Hepatic stellate cell (primary cell): ENCODE data around the gene ERCC5.

Experiments
- DNase-seq: peaks from one replicate; pipeline ENCODE4 v3.0.0; 2011; ENCODE audit warnings: low spot score

The ERCC5 gene

DNA sequence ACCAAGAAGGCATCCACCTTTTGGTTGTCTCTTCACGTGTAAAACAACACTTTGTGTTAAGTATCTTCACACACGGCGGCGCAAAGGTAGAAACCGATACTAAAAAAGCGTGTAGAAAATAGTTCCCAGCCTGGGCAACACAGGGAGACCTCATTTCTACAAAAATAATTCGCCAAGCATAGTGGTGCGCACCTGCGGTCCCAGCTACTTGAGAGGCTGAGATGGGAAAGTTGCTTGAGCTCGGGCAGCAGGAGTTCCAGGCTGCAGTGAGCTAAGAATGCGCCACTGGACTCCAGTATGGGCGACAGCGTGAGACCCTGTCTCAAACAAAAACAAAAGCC is 573 bp upstream of the ERCC5 start:
- no peak for DNase-seq

DNA sequence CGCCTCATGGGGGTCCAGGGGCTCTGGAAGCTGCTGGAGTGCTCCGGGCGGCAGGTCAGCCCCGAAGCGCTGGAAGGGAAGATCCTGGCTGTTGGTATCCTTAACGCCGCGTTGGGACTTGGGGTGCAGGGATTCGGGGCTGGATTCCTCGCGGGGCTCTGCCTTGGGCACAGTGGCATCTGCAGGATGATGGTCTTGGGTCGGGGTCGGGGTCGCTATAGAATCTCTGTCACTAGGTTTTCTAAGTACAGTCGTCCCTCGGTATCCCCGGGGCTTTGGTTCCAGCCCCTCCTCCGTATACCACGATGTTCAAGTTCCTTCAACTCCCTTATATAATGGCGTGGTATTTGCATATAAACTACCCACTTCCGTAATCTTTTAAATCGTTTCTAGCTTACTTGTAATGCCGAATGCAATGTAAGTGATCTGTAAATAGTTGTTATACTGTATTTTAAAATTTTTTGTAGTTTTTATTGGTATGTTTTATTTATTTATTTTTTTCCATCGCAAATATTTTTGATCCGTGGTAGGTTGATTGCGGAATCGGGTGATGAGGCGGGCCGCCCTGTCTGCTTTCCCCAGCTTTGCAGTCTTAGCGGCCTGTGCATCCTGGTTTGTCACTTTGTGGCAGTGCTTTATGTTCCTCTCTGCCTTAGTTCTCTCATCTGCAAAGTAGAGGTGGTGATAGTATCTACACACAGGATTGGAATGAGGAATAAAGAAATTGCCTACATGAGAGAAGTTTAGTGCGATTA is 606 bp downstream of the ERCC5 start:
- DNase-seq: no peak

DNA sequence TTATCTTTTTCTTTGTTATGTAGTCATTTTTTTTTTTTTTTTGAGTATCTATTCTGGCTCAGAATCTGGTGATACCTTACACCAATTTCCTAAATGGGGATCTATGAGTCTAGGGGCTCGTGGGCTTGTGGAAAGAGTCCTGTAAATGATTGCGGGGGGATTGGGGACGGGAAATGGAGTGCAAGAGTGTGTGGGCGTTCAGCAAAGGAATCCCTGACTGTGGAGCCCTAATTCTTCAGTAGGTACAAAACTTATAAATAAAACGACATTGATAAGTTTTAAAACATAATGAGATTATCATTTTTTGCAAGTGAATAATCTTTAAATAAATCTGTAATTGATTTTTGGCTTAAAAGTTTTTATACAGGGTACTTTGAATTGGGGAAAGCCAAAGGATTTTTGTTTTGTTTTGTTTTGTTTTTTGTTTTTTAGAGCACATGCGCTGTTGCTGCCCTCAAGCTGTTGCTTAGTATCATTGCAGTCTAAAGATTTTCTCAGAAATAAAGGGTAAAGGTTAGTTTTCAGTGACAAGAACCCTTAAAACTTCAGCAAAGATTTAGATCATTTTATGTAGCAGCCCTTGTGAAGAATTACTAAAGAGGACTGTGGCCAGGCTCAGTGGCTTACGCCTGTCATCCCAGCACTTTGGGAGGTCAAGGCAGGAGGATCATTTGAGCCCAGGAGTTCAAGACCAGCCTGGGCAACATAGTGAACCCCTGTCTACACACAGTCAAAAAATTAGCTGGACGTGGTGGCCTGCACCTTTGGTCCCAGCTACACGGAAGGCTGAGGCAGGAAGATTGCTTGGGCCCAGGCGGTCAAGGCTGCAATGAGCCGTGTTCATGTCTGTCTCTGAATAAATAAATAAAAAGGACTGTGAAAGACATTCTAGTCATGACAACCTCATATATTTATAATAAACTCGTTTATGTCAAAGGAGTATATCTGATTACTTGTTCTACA is 1.7 kb downstream of the ERCC5 start:
- no peak for DNase-seq

DNA sequence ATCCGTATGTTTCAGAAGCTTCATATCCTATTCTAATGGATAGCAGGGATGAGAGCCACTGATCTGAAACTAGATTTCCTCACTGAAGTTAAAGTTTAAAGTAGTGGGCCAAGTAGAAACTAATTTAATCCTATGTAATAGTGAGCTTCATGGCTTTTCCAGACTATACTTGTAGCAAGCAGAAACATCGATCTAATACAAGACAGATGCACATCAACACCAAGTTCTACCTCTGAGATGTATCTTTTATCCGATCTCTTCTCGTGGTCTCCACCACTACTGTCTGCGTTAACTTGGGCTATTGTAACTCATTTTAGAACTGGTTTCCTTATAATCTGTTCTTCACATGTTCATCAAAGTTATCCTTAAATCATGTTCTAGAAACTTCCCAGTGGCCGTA is 3.1 kb downstream of the ERCC5 start:
- no peak for DNase-seq

DNA sequence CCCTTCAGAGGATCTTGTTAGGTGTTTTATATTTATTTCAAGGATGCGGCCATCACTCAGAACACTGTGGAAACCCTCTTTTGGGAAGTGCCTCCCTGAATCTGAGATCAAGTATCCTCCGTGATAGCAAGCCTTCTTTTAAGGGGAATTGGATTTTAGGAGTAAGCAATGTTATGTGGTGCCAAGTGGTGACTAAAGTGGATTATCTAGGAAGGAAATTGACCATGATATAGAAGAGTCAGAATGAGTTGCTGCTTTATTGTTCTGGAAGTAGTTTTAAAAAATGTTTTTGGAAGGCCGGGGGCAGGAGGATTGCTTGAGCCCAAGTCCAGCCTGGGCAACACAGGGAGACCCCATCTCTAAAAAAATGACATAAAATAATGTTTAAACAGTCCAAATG is 6.7 kb downstream of the ERCC5 start:
- DNase-seq: no peak

DNA sequence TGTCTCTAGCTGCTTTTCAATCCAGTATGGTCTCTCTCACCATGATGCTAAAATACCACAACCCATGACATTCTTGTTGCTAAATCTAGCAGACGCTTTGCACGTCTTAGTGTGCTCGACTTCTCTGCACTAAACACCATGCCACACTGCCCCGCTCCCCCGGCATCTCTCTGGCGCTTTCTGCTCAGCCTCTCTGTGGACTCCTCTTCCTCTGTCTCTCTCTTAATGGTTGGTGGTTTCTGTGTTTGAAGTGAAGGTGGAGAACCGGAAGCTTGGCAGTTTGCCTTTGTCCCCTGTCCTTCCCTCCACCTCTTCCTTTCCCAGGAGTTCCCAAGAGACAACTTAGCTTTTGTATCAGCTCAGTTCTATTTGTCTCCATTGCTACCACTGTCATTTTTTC is 8.8 kb downstream of the ERCC5 start:
- DNase-seq: no peak

DNA sequence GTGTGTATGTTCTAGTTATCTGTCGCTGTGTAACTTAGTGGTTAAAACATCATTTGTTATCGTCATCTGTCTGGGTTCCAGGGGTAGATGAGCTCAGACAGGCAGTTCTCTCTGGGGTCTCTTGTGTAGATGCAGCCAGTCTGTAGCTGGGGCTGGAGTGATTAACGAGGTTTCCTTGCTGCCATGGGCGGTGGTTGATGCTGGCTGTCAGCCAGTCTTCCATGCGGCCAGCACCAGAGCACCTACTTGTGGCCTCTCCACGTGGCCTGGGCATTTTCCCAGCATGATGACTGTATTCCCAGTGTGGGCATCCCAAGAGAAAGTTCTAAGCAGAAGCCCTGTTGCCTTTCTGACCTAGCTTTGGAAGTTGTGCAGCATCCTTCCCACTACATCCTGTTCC is 10.7 kb downstream of the ERCC5 start:
- DNase-seq: no peak

DNA sequence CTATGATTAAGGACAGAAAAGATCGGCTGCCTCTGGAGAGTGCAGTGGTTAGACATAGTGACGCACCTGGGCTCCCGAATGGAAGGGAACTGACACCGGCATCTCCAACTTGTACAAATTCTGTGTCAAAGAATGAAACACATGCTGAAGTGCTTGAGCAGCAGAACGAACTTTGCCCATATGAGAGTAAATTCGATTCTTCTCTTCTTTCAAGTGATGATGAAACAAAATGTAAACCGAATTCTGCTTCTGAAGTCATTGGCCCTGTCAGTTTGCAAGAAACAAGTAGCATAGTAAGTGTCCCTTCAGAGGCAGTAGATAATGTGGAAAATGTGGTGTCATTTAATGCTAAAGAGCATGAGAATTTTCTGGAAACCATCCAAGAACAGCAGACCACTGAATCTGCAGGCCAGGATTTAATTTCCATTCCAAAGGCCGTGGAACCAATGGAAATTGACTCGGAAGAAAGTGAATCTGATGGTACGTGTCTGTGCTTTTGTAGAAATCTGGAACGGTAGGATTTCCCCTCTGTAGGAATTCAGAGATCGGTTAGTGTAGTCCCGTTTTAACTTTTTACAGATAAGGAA is 16.9 kb downstream of the ERCC5 start:
- no peak for DNase-seq

DNA sequence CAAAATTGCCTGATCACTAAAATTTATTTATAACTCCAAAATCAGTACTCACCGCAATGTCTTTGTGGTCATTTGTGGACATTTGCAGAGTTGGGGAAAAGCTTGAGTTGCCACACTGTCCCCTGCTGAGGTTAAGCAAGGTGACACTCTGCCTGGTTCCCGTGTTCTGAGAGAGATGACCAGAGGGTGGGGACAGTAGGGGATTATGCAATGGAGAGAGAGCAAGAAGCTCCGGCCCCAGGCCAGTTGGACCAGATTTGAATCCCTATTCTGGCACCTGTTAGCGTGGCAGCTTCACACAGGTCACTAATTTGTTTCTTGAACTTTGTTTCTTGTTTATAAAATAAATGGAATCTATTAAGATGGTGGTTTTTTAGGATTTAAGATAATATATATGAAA is 17.8 kb downstream of the ERCC5 start:
- DNase-seq: no peak

DNA sequence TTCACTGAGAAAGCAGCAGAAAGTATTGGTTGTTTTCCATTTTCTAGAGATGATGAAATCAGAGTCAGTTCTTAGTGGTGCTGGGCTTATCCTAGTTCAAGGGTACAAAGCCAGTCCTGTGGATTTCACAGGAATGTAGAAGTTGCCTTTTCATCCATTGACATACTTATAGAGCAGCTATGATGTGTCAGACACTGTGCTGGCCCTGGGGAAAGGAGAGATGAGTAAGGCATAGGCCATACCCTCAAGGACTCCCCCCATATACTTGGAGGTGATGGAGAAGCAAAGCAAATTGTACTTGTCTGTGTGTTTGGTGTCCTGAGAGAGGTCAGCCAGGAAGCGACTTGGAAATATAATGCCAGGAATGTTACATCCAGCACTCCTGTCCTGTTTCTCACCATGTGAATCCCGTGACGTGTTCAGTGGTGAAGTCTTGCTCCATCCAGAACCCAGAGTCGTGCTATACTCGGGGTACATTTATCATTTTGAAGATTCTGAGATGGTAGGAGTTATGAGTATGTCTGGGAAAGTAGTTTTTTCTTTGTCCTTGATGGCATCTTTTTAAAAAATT is 22.6 kb downstream of the ERCC5 start:
- DNase-seq: no peak

DNA sequence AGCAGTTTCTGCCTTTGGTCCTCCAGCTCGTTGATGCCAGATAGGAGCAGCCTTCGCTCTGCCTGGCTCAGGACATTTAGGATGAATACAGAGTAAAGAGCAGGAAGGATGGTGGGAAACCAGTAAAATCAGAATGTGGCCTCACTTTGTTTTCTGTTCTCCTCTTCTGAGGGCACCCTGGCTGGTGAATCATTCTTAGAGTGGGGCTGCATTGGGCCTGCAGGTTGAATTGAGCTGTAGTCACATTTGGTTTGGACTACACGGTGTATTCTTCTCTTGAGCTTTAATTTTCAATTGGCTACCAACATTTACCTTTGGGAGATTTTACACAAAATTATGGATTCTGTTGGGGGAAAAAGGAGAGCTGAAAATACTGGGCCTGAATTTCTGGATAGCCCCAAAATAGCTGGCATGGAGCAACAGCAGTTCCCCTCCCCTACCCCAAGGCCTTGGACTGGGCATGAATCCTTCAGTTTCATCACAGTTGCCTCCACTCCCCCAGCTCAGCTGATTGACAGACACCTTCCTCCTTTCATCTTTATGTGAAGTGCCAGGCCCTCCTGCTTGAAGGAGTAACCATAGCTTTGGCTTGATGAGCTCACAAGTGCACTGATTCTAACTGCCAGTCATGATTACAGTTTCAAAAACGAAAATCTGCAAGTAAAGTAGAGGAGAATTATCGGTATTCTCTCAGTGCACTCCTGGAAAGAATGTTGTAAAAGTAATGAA is 24.3 kb downstream of the ERCC5 start:
- DNase-seq: no peak

DNA sequence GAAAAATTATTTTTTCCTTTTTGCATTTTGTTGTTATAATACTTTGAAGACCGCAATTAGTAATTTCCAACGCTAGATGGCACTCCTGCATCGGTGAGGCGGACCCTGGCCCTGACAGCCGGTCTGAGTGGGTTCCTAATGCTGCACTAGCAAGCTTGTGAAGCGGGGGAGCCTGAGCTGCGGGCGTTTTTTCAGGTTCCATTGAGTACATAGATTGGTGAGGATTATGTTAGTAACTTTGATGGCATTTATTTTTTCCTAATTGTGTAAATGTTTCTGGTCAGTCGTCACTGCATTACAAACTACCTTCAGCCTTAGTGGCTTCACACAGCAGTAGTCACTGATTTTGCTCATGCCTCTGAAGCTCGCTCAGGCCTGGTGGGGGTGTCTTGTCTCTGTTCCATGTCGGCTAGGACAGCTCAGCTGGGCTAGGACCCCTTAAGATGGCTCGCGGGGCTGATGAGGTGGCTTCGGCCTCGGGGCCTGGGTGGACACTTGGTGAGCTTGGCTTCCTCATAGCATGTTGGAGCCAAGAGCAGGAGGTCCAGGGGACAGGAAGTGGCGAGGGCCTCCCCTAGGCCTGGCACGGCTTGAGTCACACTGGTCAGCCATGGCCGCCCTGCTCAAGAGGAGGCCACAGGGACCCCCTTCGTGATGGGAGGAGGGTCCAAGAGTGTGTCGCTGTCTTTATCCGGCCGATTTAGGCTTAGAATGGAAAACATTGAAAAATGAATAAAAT is 25.0 kb downstream of the ERCC5 start:
- peak; percentile 59 for DNase-seq

DNA sequence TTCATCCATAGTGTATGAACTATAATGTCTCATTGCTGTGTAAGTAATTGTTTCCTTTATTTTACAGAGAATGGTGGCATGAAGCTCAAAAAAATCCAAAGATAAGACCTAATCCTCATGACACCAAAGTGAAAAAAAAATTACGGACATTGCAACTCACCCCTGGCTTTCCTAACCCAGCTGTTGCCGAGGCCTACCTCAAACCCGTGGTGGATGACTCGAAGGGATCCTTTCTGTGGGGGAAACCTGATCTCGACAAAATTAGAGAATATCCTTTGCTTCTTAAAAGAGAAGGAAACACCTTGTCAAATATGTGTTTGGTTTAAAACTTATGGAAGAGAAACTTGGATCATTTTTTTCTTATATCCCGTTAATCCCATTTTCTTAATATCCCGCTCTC is 26.3 kb downstream of the ERCC5 start:
- DNase-seq: no peak

DNA sequence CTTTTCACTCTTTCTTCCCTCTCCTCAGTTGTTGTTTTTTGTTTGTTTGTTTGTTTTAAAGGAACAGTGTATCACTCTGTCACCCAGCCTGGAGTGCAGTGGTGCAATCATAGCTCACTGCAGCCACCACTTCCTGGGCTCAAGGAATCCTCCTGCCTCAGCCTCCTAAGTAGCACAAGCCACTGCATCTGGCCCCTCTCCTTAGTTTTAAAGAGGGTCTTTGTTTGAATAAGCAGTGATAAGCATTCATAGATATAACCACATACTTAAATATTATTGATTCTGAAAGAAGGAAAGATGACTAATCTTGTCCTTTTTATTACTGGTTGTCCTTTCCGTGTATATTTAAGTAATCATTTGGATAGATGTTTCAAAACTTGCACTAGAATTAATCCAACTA is 26.7 kb downstream of the ERCC5 start:
- no peak for DNase-seq

DNA sequence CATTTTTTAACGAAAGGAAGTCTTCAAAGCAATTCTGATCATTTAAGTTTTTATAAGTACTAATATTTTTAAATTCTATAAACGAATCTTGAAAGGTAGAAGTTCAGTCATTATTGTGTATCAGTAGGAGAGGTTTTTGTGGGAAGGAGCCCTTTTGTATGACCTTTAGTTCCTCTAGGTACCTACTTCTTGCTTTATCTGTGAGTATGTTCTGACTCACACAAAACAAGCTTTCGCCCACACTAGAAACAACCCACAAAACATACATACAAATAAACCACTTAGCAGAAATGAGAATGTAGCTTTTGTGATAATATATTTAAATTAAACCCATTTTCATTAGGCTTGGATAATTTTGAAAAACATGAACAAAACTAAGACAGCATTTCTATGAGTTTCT is 27.8 kb downstream of the ERCC5 start:
- DNase-seq: no peak

DNA sequence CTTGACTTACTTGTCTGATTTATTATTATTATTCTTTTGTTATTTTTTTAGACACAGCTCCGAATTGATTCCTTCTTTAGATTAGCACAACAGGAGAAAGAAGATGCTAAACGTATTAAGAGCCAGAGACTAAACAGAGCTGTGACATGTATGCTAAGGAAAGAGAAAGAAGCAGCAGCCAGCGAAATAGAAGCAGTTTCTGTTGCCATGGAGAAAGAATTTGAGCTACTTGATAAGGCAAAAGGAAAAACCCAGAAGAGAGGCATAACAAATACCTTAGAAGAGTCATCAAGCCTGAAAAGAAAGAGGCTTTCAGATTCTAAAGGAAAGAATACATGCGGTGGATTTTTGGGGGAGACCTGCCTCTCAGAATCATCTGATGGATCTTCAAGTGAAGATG is 29.4 kb downstream of the ERCC5 start:
- DNase-seq: no peak

DNA sequence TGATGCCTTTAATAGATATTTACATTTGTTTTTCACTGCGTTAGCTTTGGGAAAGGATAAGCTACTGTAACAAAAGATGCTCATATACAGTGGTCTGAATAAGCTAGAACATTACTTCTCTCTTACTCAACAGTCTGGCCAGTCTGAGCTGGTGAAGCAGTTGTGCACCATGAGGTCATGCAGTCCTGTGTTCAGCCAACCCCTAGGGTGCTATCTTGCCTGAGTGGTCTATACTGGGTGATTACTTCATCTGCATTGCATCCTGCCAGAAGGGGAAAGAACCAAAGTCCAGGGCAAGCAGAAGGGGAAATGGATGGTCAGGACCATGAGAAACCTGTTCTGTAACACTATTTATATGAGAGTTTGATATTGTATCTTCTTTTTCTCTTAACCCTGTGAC is 31.5 kb downstream of the ERCC5 start:
- DNase-seq: no peak

DNA sequence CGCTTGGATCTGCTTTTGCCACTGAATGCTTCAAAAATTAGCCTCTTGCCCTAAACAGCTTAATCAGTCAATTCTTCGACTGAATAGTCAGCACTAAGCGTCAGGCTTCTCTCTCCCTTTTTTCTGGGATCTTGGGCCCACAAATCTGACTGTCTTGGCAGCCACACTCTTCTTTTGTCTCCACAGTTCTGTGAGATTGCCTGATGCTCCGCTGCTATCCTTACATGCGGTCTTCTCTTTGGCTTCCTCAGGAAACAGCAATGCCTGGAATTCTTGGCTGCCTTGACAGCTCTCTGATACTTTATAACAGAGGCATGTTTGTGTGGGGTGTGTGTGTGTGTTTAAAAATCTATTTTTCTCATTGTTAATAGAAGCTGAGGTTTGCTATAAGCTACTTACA is 32.6 kb downstream of the ERCC5 start:
- no peak for DNase-seq

DNA sequence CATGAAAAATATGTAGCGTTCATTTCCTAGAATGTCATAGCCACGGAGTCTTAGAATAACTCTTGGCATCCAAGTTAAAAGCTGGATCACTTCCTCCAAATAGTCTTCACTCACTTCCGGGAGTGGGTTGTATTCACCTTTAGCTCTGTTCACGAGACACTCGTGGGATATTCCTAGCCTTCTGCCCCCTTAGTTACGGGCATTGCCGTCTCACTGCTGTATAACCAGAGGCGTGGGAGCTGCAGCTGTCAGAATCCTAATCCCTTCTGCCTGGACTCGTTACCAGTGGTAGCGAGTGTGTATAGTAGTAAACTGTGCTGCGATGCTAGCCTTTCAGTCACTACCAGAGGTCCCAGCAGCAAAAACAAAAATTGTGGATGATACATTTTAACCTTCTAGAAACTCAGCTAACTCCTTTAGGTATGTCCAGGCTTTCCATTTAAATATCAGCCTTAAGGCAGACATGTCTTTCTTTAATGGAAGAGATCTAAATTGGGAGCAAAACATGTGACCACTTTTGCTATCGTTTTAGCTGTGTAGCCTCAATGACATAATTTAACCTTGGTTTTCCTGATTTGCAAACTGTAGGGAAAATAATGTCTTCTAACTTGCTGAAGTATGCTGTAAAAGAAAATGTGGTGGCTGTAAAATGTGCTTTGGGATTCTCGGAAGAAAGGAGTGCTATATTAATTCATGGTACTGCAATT is 34.1 kb downstream of the ERCC5 start:
- DNase-seq: no peak

DNA sequence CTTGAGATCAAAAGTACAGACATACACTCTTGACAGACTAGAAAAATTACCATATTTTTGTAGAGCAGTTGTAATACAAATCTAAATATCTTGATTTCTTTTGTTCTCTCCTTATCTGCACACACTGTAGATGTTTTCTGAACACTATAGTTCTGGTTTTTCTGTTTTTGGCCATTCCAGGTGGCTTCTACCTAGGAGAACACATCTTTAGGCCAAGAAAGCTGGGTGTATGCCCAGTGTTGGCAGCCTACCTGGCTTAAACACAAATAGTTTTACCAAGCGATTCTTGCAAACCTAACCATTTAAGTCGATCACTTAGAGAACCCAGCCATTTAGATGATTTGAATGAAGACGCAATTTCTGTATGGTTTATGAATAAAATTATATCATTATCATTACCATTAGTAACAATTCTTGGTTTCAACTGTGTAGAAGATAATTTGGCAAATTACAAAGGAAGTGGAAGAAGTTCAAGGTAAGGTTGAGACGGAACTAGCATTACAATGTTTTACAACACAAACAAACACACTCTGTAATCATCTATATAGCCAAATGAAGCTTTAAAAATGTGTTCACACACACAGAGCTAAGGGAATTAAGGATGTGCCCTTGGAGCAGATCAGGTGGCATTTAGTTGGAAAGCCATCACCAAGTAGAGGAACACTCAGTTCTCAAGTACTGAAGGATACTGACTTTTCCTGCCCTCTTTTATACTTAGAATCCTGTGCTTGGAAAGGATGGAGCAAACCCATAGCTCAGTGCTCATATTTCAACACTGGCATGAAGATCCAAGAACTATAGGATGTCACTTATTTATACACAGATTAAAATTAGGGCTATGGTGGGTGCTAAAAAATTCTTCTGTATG is 36.2 kb downstream of the ERCC5 start:
- no peak for DNase-seq
